Heart right ventricle (tissue), 16 donors: ENCODE measurements around the gene LUC7L. TPM values are rescaled to one million over a fixed set of nuclear protein-coding genes. Genes with fewer than 3 reads are reported as not detected.
A peak's percentile ranks its signal among the peaks of the same experiment; 100 is the strongest.
"Not testable (repeated sequence)": the region's sequence is repeated elsewhere in the genome, so short reads cannot be mapped to it uniquely, and the experiment has no call there.

Experiments
- ATAC-seq, 8 donors: fragments of 200-7000 bp; cut with Tn5 transposase; one replicate each; pipeline ENCODE4 v1.9.1; 2020; ENCODE audit warnings: mild to moderate bottlenecking in 8 of 8, moderate library complexity in 8 of 8, moderate number of reproducible peaks in 1 of 8
- DNase-seq, 2 donors: peaks; one replicate each; pipeline ENCODE4 v3.0.0-alpha.2; 2020
- H3K27ac ChIP-seq, 10 donors: fragments of 200-600 bp; sonication (generic) in 2 of 10; one replicate each; pipeline versions ENCODE4 v1.5.0 to v1.8.0; 2020 to 2022; ENCODE audit warnings: mild to moderate bottlenecking in 3 of 10
- H3K27me3 ChIP-seq, 7 donors: fragments of 200-600 bp; one replicate each; pipeline ENCODE4 v1.8.0; 2021 to 2022; ENCODE audit warnings: mild to moderate bottlenecking in 2 of 7
- H3K36me3 ChIP-seq, 9 donors: fragments of 200-600 bp; sonication (generic) in 1 of 9; one replicate each; pipeline versions ENCODE4 v1.5.0 to v1.8.0; 2020 to 2022; ENCODE audit warnings: mild to moderate bottlenecking in 2 of 9
- H3K4me1 ChIP-seq, 9 donors: fragments of 200-600 bp; sonication (generic) in 1 of 9; one replicate each; pipeline versions ENCODE4 v1.5.0 to v1.8.0; 2020 to 2022; ENCODE audit warnings: mild to moderate bottlenecking in 4 of 9
- H3K4me3 ChIP-seq, 10 donors: fragments of 200-600 bp; sonication (generic) in 2 of 10; one replicate each; pipeline versions ENCODE4 v1.5.0 to v1.8.0; 2020 to 2022; ENCODE audit warnings: mild to moderate bottlenecking in 7 of 10, moderate library complexity in 2 of 10
- H3K9me3 ChIP-seq, 11 donors: fragments of 200-600 bp in 10 of 11; sonication (generic) in 2 of 11; one replicate each; pipeline versions ENCODE4 v1.5.0 to v1.8.0; 2013 to 2022; ENCODE audit warnings: mild to moderate bottlenecking in 2 of 11, control low read depth in 1 of 11, moderate library complexity in 1 of 11
- CTCF ChIP-seq, 9 donors: fragments of 200-600 bp; sonication (generic) in 2 of 9; IDR thresholded peaks; one replicate each; pipeline versions ENCODE4 v1.5.0 to v1.8.0; 2021 to 2022; ENCODE audit warnings: antibody characterized with exemption in 9 of 9, mild to moderate bottlenecking in 5 of 9, moderate library complexity in 1 of 9
- WGBS, 2 donors: extraction: QIAGEN DNeasy Blood & Tissue Kit; methylation state at CpG; one replicate each; pipeline ENCODE4 v1.1.7; 2013; ENCODE audit warnings: inconsistent platforms in 1 of 2; 5-methylcytosine and 5-hydroxymethylcytosine counted together
- intact Hi-C, 10 donors: fragments of 100-400 bp; cut with DNase I; formaldehyde crosslinking; loops; one replicate each; pipeline versions ENCODE4 v1.11.1 to v1.14.2; 2022
- polyA plus RNA-seq, 2 donors: library from polyadenylated mRNA; stranded (reverse); fragments of 200-250 nt; gene quantifications; one replicate each; pipeline ENCODE4 v1.2.3, GENCODE V29; 2013
- total RNA-seq, 10 donors: library from RNA; stranded (reverse); fragmentation: NEBNext Ultra II Directional in 3 of 10; extraction: Animal tissue kit (Norgen Biotek cat#: 25700) in 3 of 10; gene quantifications; one replicate each; pipeline versions ENCODE4 v1.2.1 to v1.2.4, GENCODE V29; 2021 to 2023
- donor health status: Arrhythmogenic right ventricular cardiomyopathy.
- donor health status: ischemic (EF 13 %, LVEDD 7.1; RV severe dilation, severe dysfunction).
- donor health status: healthy with polysubstance abuse.
- donor health status: DM: no; HTN: yes; CAD: no.
- donor health status: DM: no; HTN: no; CAD: no.
- donor health status: ischemic (EF 25% LVEDD 6.9; RV normal size, moderate dysfunction).
- donor health status: ischemic (EF 25% LVEDD 5.7; RV mildly dilated, moderate dysfunction).
- donor health status: healthy.
- donor health status: DM: yes; HTN: yes; CAD: no.
- donor health status: Ischemic cardiomyopathy.
- donor health status: ischemic (EF 35%, LVEDD 5.7; RV mildly dilated, moderate dysfunction).
- donor health status: nonischemic (EF 11% LVEDD 7.7; RV severe dilation, severe dysfunction).
- donor health status: DM: yes; HTN: yes; CAD: no.
- donor health status: PGD.
- donor health status: ischemic (EF 29% LVEDD 5.4; RV normal size, mild dysfunction).
- donor health status: nonischemic (EF 23%, LVEDD 6.1; RV moderate dilation, normal function).

The LUC7L gene
- total and polyA plus RNA-seq, 12 donors, result 14.4 to 139 (median 20.8) TPM

- peaks cover 0 to 59% (median 47%) of the 10 kb centered on the region in 7 donors for H3K27me3 ChIP-seq
- H3K27ac ChIP-seq, result no peak overlapping the region
- TF ChIP-seq CTCF (IDR thresholded peaks at IDR 0.05), result no peak
- no peaks in the 10 kb centered on the region for H3K9me3 ChIP-seq
- H3K36me3 ChIP-seq, result no peaks in the 10 kb centered on the region
- intact Hi-C loops, result no loop called here
- WGBS, 2 donors, result 66% methylated on average over 7 of the region's 7 CpGs
- ATAC-seq (no peak), DNase-seq (no peak)
- H3K4me1 ChIP-seq, result peaks cover 0 to 11% (median 9%) of the 10 kb centered on the region in 9 donors
- peak overlapping the region in 5 of 10 donors; percentile 46 to 54 (median 50) for H3K4me3 ChIP-seq
Observed at GRCh38 chr16:155031-155398, 74.2 kb downstream of the LUC7L start.

GRCh38 chr16:154217-155030, 74.8 kb downstream of the LUC7L start:
- TF ChIP-seq CTCF (IDR thresholded peaks at IDR 0.05), result no peak
- Histone ChIP-seq H3K4me3 (peak overlapping the region; percentile 10 to 54 (median 49)), H3K4me1 (peaks cover 0 to 11% (median 9%) of the 10 kb centered on the region in 9 donors), H3K27ac (no peak overlapping the region), H3K27me3 (peaks cover 0 to 57% (median 45%) of the 10 kb centered on the region in 7 donors), H3K36me3 (no peaks in the 10 kb centered on the region), H3K9me3 (no peaks in the 10 kb centered on the region)
- intact Hi-C loops, result no loop called here
- WGBS, 2 donors, result 2% methylated on average over 44 to 53 of the region's 59 CpGs
- no peak for DNase-seq
- peak in 7 of 8 donors; percentile 46 to 67 (median 55) for ATAC-seq

GRCh38 chr16:153550-154216, 75.6 kb downstream of the LUC7L start:
- Histone ChIP-seq H3K4me1 (peaks cover 0 to 11% (median 9%) of the 10 kb centered on the region in 9 donors), H3K27me3 (peaks cover 0 to 54% (median 42%) of the 10 kb centered on the region in 7 donors)
- intact Hi-C loops, H3K4me3 ChIP-seq, H3K9me3 ChIP-seq, H3K27ac ChIP-seq, DNase-seq, H3K36me3 ChIP-seq: not testable (repeated sequence)
- peak in 1 of 8 donors; percentile 31 for ATAC-seq
- 10% methylated on average over 2 of the region's 74 CpGs; no CpG with 5 or more reads in 1 of the 2 donors for WGBS, 2 donors

GRCh38 chr16:153129-153521, 76.1 kb downstream of the LUC7L start:
- DNase-seq, H3K36me3 ChIP-seq, H3K27ac ChIP-seq, H3K9me3 ChIP-seq, intact Hi-C loops, H3K4me3 ChIP-seq: not testable (repeated sequence)
- Histone ChIP-seq H3K27me3 (peaks cover 0 to 52% (median 39%) of the 10 kb centered on the region in 7 donors), H3K4me1 (peaks cover 0 to 11% (median 9%) of the 10 kb centered on the region in 9 donors)
- ATAC-seq, result peak in 4 of 8 donors; percentile 18 to 36 (median 24)
- WGBS, 2 donors, result 57 to 58% methylated on average over 4 of the region's 6 CpGs
